Measurements from ENCODE around the gene TRIM33. TPM values are rescaled to one million over a fixed set of nuclear protein-coding genes. Genes with fewer than 3 reads are reported as not detected.

The TRIM33 gene
- total RNA-seq, 1 donor from 2014 or later, result 31.8 TPM

DNA sequence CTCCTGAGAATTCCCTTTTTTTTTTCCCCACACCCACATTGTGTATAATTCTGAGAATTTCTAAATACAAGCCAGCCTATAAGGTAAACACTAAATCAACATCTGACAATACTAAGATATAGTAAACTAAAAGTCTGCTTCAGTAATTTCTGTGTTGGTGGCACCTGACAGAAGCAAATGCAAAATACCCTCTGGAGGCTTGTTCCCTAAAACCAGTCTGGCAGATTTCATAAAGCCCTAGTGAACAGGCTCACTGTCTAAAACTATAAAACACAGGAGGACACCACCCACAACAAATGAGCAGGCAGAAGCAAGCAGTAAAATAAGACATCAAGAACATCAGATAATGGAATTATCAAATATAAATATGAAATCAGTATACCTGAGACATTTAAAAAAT, 11.5 kb downstream of the TRIM33 start:
- Mint-ChIP-seq H3K36me3 (ENCODE audit: low read depth, unreplicated experiment) (peaks cover 1% of the 10 kb centered on the region), H3K9me3 (ENCODE audit: unreplicated experiment) (no peaks in the 10 kb centered on the region), H3K4me1 (ENCODE audit: low read depth, unreplicated experiment) (peaks cover 1% of the 10 kb centered on the region), H3K27ac (ENCODE audit: unreplicated experiment) (no peak overlapping the region), H3K27me3 (ENCODE audit: low read depth, unreplicated experiment) (no peaks in the 10 kb centered on the region), H3K4me3 (ENCODE audit: unreplicated experiment) (no peak overlapping the region)
- H3K9ac ChIP-seq (ENCODE audit: low read length), result no peak overlapping the region
- TF ChIP-seq EZH2 (IDR thresholded peaks at IDR 0.05; ENCODE audit: insufficient read depth, low read length) (no peak), CTCF (IDR thresholded peaks at IDR 0.05; ENCODE audit: insufficient read depth, low read depth, low read length) (no peak)
- H3K4me1 ChIP-seq (ENCODE audit: insufficient read depth, low read length), result no peaks in the 10 kb centered on the region
- peaks cover 77% of the 10 kb centered on the region for H4K20me1 ChIP-seq (ENCODE audit: insufficient read depth, low read length)
- no peak overlapping the region for H3K4me2 ChIP-seq (ENCODE audit: low read length)
- no peak overlapping the region for H3K27ac ChIP-seq (ENCODE audit: low read depth, low read length)
- DNase-seq (ENCODE audit: low read depth), result no peak
- H3K79me2 ChIP-seq (ENCODE audit: insufficient read depth, low read length), result peaks cover 98% of the 10 kb centered on the region
- H3K4me3 ChIP-seq (ENCODE audit: insufficient read depth, low read depth, low read length), result no peak overlapping the region
- H3K27me3 ChIP-seq (ENCODE audit: insufficient read depth, low read length), result no peaks in the 10 kb centered on the region
- no peak for FAIRE-seq
- H3K9me3 ChIP-seq (ENCODE audit: insufficient read depth, low read depth, low read length), result no peaks in the 10 kb centered on the region
- H2AFZ ChIP-seq (ENCODE audit: low read depth, low read length), result no peak overlapping the region
- H3K36me3 ChIP-seq (ENCODE audit: insufficient read depth, low read length), result no peaks in the 10 kb centered on the region

GRCh38 chr1:114496089-114496488, 14.9 kb downstream of the TRIM33 start:
- Mint-ChIP-seq H3K27me3 (ENCODE audit: low read depth, unreplicated experiment) (no peaks in the 10 kb centered on the region), H3K27ac (ENCODE audit: unreplicated experiment) (no peak overlapping the region), H3K36me3 (ENCODE audit: low read depth, unreplicated experiment) (peaks cover 2% of the 10 kb centered on the region), H3K9me3 (ENCODE audit: unreplicated experiment) (no peaks in the 10 kb centered on the region), H3K4me1 (ENCODE audit: low read depth, unreplicated experiment) (peaks cover 1% of the 10 kb centered on the region), H3K4me3 (ENCODE audit: unreplicated experiment) (no peak overlapping the region)
- no peak overlapping the region for H3K9ac ChIP-seq (ENCODE audit: low read length)
- FAIRE-seq (no peak), DNase-seq (ENCODE audit: low read depth) (no peak)
- no peaks in the 10 kb centered on the region for H3K36me3 ChIP-seq (ENCODE audit: insufficient read depth, low read length)
- peaks cover 98% of the 10 kb centered on the region for H3K79me2 ChIP-seq (ENCODE audit: insufficient read depth, low read length)
- no peak overlapping the region for H2AFZ ChIP-seq (ENCODE audit: low read depth, low read length)
- no peak for TF ChIP-seq EZH2 (IDR thresholded peaks at IDR 0.05; ENCODE audit: insufficient read depth, low read length)
- TF ChIP-seq CTCF (IDR thresholded peaks at IDR 0.05; ENCODE audit: insufficient read depth, low read depth, low read length), result no peak
- H3K4me2 ChIP-seq (ENCODE audit: low read length), result no peak overlapping the region
- no peaks in the 10 kb centered on the region for H3K27me3 ChIP-seq (ENCODE audit: insufficient read depth, low read length)
- no peak overlapping the region for H3K27ac ChIP-seq (ENCODE audit: low read depth, low read length)
- no peaks in the 10 kb centered on the region for H3K9me3 ChIP-seq (ENCODE audit: insufficient read depth, low read depth, low read length)
- no peaks in the 10 kb centered on the region for H3K4me1 ChIP-seq (ENCODE audit: insufficient read depth, low read length)
- no peak overlapping the region for H3K4me3 ChIP-seq (ENCODE audit: insufficient read depth, low read depth, low read length)
- peaks cover 77% of the 10 kb centered on the region for H4K20me1 ChIP-seq (ENCODE audit: insufficient read depth, low read length)

DNA sequence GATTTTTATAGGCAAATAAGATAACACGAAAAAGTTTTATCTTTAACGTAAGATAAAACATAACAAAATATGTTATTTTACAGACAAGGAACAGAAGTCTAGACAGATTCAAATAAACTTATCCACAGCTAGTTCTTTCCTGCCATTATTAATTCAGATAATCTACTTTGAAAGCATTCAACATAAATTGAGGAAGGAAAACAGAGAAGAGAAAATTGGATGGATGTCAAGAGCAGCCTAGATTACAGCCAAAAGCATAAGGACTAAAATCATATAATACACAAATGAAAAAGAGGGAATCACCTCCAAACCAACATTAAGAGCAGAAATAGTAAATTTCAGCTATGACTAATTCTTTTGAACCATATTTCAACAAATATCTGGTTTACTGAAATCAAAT, 15.5 kb downstream of the TRIM33 start:
- Histone ChIP-seq H3K27ac (ENCODE audit: low read depth, low read length) (no peak overlapping the region), H3K4me3 (ENCODE audit: insufficient read depth, low read depth, low read length) (no peak overlapping the region), H3K27me3 (ENCODE audit: insufficient read depth, low read length) (no peaks in the 10 kb centered on the region)

More for the DNA sequence above, 15.5 kb downstream of the TRIM33 start:
- peaks cover 2% of the 10 kb centered on the region for H3K36me3 Mint-ChIP-seq (ENCODE audit: low read depth, unreplicated experiment)
- no peaks in the 10 kb centered on the region for H3K4me1 ChIP-seq (ENCODE audit: insufficient read depth, low read length)
- no peak for FAIRE-seq
- H3K4me2 ChIP-seq (ENCODE audit: low read length), result no peak overlapping the region
- H3K27me3 Mint-ChIP-seq (ENCODE audit: low read depth, unreplicated experiment), result no peaks in the 10 kb centered on the region
- no peaks in the 10 kb centered on the region for H3K36me3 ChIP-seq (ENCODE audit: insufficient read depth, low read length)
- no peak overlapping the region for H2AFZ ChIP-seq (ENCODE audit: low read depth, low read length)
- H3K4me1 Mint-ChIP-seq (ENCODE audit: low read depth, unreplicated experiment), result peaks cover 1% of the 10 kb centered on the region
- TF ChIP-seq EZH2 (IDR thresholded peaks at IDR 0.05; ENCODE audit: insufficient read depth, low read length) (no peak), CTCF (IDR thresholded peaks at IDR 0.05; ENCODE audit: insufficient read depth, low read depth, low read length) (no peak)
- H3K9ac ChIP-seq (ENCODE audit: low read length), result no peak overlapping the region
- no peak for DNase-seq (ENCODE audit: low read depth)
- no peaks in the 10 kb centered on the region for H3K9me3 Mint-ChIP-seq (ENCODE audit: unreplicated experiment)
- no peaks in the 10 kb centered on the region for H3K9me3 ChIP-seq (ENCODE audit: insufficient read depth, low read depth, low read length)
- no peak overlapping the region for H3K27ac Mint-ChIP-seq (ENCODE audit: unreplicated experiment)
- H3K79me2 ChIP-seq (ENCODE audit: insufficient read depth, low read length), result peaks cover 100% of the 10 kb centered on the region
- no peak overlapping the region for H3K4me3 Mint-ChIP-seq (ENCODE audit: unreplicated experiment)
- peaks cover 82% of the 10 kb centered on the region for H4K20me1 ChIP-seq (ENCODE audit: insufficient read depth, low read length)
